Measurements from ENCODE around the gene SPTBN5. TPM values are rescaled to one million over a fixed set of nuclear protein-coding genes. Genes with fewer than 3 reads are reported as not detected.

SPTBN5 gene
- total and polyA plus RNA-seq, 11 donors = 0.31 to 5.6 (median 1.7) TPM

- peaks cover 9 to 33% (median 25%) of the 10 kb centered on the region in 12 donors for H3K4me1 ChIP-seq
- peaks cover 0 to 31% (median 24%) of the 10 kb centered on the region in 9 donors for H3K36me3 ChIP-seq
- peak overlapping the region; percentile 18 to 96 (median 88) for H3K27ac ChIP-seq
- intact Hi-C loops (cut with DNase I) = loop anchor here in 6 of 10 donors (2.0 to 10.0 kb wide), 6 partner anchors 52 to 160 kb away; partner anchors contain the start of genes JMJD7 (in 2 of the 6) and MAPKBP1 (in 2 of the 6)
- H3K4me3 ChIP-seq = peak overlapping the region in 11 of 12 donors; percentile 3 to 67 (median 56)
- peak in 3 of 4 donors; percentile 0 to 2 (median 1) for ATAC-seq
- TF ChIP-seq POLR2A (IDR thresholded peaks at IDR 0.05) (no peak), CTCF (IDR thresholded peaks at IDR 0.05) (no peak)
- no peaks in the 10 kb centered on the region for H3K9me3 ChIP-seq
- no peaks in the 10 kb centered on the region for H3K27me3 ChIP-seq
- WGBS, 4 donors = 35 to 44% (median 39%) methylated on average over 14 to 17 of the region's 17 CpGs; no CpG with 5 or more reads in 1 of the 4 donors
- peak in 1 of 5 donors; percentile 27 for DNase-seq
Observed at GRCh38 chr15:41894251-41894790, 468 bp upstream of the SPTBN5 start.

- Histone ChIP-seq H3K36me3 (peaks cover 0 to 16% (median 9%) of the 10 kb centered on the region in 9 donors), H3K4me1 (peaks cover 9 to 33% (median 25%) of the 10 kb centered on the region in 12 donors), H3K4me3 (peak overlapping the region; percentile 9 to 67 (median 51)), H3K9me3 (no peaks in the 10 kb centered on the region), H3K27ac (peak overlapping the region; percentile 58 to 96 (median 87)), H3K27me3 (no peaks in the 10 kb centered on the region)
- peak in 4 of 5 donors; percentile 84 to 92 (median 88) for DNase-seq
- TF ChIP-seq CTCF (IDR thresholded peaks at IDR 0.05) (no peak), POLR2A (IDR thresholded peaks at IDR 0.05) (peak in 1 of 2 donors; percentile 29)
- ATAC-seq = peak; percentile 81 to 91 (median 83)
- intact Hi-C loops (cut with DNase I) = loop anchor here in 6 of 10 donors (2.0 to 10.0 kb wide), 6 partner anchors 61 to 162 kb away; partner anchors contain the start of genes JMJD7 (in 3 of the 6) and MAPKBP1 (in 2 of the 6)
- WGBS, 4 donors = 47 to 57% (median 53%) methylated on average over 13 to 22 of the region's 22 CpGs
Observed at GRCh38 chr15:41892621-41893421, 1.0 kb downstream of the SPTBN5 start.

- Histone ChIP-seq H3K27me3 (no peaks in the 10 kb centered on the region), H3K4me3 (no peak overlapping the region), H3K27ac (peak overlapping the region in 10 of 12 donors; percentile 58 to 96 (median 88)), H3K36me3 (peaks cover 0 to 7% (median under 1%) of the 10 kb centered on the region in 9 donors), H3K4me1 (peaks cover 9 to 33% (median 25%) of the 10 kb centered on the region in 12 donors), H3K9me3 (no peaks in the 10 kb centered on the region)
- TF ChIP-seq CTCF (IDR thresholded peaks at IDR 0.05) = no peak
- no peak for TF ChIP-seq POLR2A (IDR thresholded peaks at IDR 0.05)
- DNase-seq = peak in 2 of 5 donors; percentile 39 to 46
- no peak for ATAC-seq
- 61 to 72% (median 68%) methylated on average over 3 of the region's 3 CpGs for WGBS, 4 donors
- intact Hi-C loops (cut with DNase I) = loop anchor here in 6 of 10 donors (2.0 to 10.0 kb wide), 6 partner anchors 60 to 163 kb away; partner anchors contain the start of genes JMJD7 (in 3 of the 6) and MAPKBP1 (in 2 of the 6)
Observed at GRCh38 chr15:41891946-41892345, 1.9 kb downstream of the SPTBN5 start.

Data from heart left ventricle (tissue), 16 donors.